Glutamatergic neuron (in vitro differentiated cells): ENCODE results near the gene ASPG. TPM values are rescaled to one million over a fixed set of nuclear protein-coding genes. Genes with fewer than 3 reads are reported as not detected.
A peak's percentile ranks its signal among the peaks of the same experiment; 100 is the strongest.

ENCODE experiments used
- DNase-seq: peaks from one replicate; pipeline ENCODE4 v3.0.0; 2022
- H3K27ac Mint-ChIP-seq: one replicate; pipeline ENCODE4 v1.8.0; 2020; ENCODE audit warnings: mild to moderate bottlenecking, mixed read lengths, inconsistent platforms; ENCODE audit not compliant: unreplicated experiment
- H3K27me3 Mint-ChIP-seq: one replicate; pipeline ENCODE4 v1.8.0; 2020; ENCODE audit warnings: mild to moderate bottlenecking, moderate library complexity, mixed read lengths, inconsistent platforms; ENCODE audit not compliant: unreplicated experiment
- H3K36me3 Mint-ChIP-seq: one replicate; pipeline ENCODE4 v1.8.0; 2020; ENCODE audit warnings: mild to moderate bottlenecking, mixed read lengths, inconsistent platforms; ENCODE audit not compliant: unreplicated experiment
- H3K4me1 Mint-ChIP-seq: one replicate; pipeline ENCODE4 v1.8.0; 2020; ENCODE audit warnings: mild to moderate bottlenecking, low read depth, mixed read lengths, inconsistent platforms; ENCODE audit not compliant: unreplicated experiment
- H3K4me3 Mint-ChIP-seq: one replicate; pipeline ENCODE4 v1.8.0; 2020; ENCODE audit warnings: mild to moderate bottlenecking, mixed read lengths, inconsistent platforms; ENCODE audit not compliant: unreplicated experiment
- H3K9me3 Mint-ChIP-seq: one replicate; pipeline ENCODE4 v1.8.0; 2020; ENCODE audit warnings: mild to moderate bottlenecking, moderate library complexity, mixed read lengths, inconsistent platforms; ENCODE audit not compliant: unreplicated experiment
- CTCF ChIP-seq: fragments of 200-600 bp; sonication (generic); IDR thresholded peaks from one replicate; pipeline ENCODE4 v1.5.0; 2021; ENCODE audit not compliant: partially characterized antibody, unreplicated experiment
- total RNA-seq: library from RNA; stranded (reverse); fragmentation: NEBNext Ultra II Directional; extraction: Animal tissue kit (Norgen Biotek cat#: 25700); gene quantifications from one replicate; pipeline ENCODE4 v1.2.1, GENCODE V29; 2021; ENCODE audit not compliant: unreplicated experiment

Gene ASPG
- total RNA-seq, 1 donor from 2014 or later, result not detected

- Mint-ChIP-seq H3K36me3 (no peaks in the 10 kb centered on the region), H3K4me1 (no peaks in the 10 kb centered on the region)
Measured at GRCh38 chr14:104115691-104116287, 30.3 kb downstream of the ASPG start.

GRCh38 chr14:104116288-104116755 lies 30.8 kb downstream of the ASPG start:
- no peak overlapping the region for H3K4me3 Mint-ChIP-seq
- peak; percentile 16 for DNase-seq
- peaks cover 26% of the 10 kb centered on the region for H3K27me3 Mint-ChIP-seq
- no peaks in the 10 kb centered on the region for H3K4me1 Mint-ChIP-seq
- H3K9me3 Mint-ChIP-seq, result no peaks in the 10 kb centered on the region
- no peak overlapping the region for H3K27ac Mint-ChIP-seq
- H3K36me3 Mint-ChIP-seq, result no peaks in the 10 kb centered on the region
- no peak for TF ChIP-seq CTCF

More at GRCh38 chr14:104115691-104116287, 30.3 kb downstream of the ASPG start:
- H3K27ac Mint-ChIP-seq, result no peak overlapping the region
- H3K9me3 Mint-ChIP-seq, result peaks cover 1% of the 10 kb centered on the region
- H3K4me3 Mint-ChIP-seq, result no peak overlapping the region
- no peak for TF ChIP-seq CTCF
- DNase-seq, result no peak
- peaks cover 22% of the 10 kb centered on the region for H3K27me3 Mint-ChIP-seq

- peaks cover 26% of the 10 kb centered on the region for H3K27me3 Mint-ChIP-seq
- TF ChIP-seq CTCF, result no peak
- H3K4me1 Mint-ChIP-seq, result no peaks in the 10 kb centered on the region
- peak; percentile 18 for DNase-seq
- H3K9me3 Mint-ChIP-seq, result no peaks in the 10 kb centered on the region
- H3K36me3 Mint-ChIP-seq, result no peaks in the 10 kb centered on the region
- H3K4me3 Mint-ChIP-seq, result no peak overlapping the region
- no peak overlapping the region for H3K27ac Mint-ChIP-seq
Measured at GRCh38 chr14:104116756-104117340, 31.3 kb downstream of the ASPG start.

GRCh38 chr14:104117341-104118005 lies 32.0 kb downstream of the ASPG start:
- Mint-ChIP-seq H3K4me3 (no peak overlapping the region), H3K27ac (no peak overlapping the region), H3K27me3 (peaks cover 26% of the 10 kb centered on the region), H3K36me3 (no peaks in the 10 kb centered on the region), H3K4me1 (no peaks in the 10 kb centered on the region), H3K9me3 (no peaks in the 10 kb centered on the region)
- no peak for TF ChIP-seq CTCF
- peak; percentile 19 for DNase-seq
